ENCODE results near the gene HDHD3.
"Not testable (repeated sequence)": the region's sequence is repeated elsewhere in the genome, so short reads cannot be mapped to it uniquely, and the experiment has no call there.

HDHD3 gene

DNA sequence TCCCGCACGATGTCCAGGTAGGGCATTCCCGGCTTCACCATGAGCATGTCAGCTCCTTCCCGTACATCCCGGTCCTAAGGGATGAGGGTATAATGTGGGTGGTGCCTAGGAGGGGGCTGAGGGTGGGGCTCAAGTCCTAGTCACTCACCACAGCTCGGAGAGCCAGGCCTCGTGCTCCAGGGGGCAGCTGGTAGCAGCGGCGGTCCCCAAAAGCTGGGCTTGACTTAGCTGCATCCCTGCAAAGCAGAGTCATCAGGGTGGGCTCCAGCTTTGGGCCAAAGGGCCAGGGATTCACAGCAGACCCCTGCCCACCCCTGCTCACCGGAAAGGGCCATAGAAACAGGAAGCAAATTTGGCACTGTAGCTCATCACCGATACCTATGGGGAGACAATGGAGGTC is 12.7 kb upstream of the HDHD3 start:
- no peak for DNase-seq (ENCODE audit: low read depth)

DNA sequence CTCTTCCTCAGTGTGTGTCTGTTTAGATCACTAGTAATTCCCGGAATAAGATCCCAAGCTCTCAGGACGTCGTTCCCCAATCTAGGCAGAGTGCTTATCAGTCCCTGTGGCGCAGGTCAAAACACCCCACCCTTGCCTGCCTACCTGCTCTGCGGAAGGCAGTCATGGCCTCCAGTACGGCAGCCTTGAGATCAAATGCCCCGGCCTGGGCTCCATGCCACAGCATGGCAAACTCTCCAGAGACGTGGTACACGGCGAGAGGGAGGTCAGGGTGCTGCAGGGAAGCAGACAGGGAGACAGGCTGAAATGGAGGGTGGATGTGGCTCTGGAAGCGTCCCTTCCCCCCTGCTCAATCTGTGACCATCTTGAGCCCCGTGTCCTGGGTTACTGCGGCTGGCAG is 12.0 kb upstream of the HDHD3 start:
- no peak for DNase-seq (ENCODE audit: low read depth)

DNA sequence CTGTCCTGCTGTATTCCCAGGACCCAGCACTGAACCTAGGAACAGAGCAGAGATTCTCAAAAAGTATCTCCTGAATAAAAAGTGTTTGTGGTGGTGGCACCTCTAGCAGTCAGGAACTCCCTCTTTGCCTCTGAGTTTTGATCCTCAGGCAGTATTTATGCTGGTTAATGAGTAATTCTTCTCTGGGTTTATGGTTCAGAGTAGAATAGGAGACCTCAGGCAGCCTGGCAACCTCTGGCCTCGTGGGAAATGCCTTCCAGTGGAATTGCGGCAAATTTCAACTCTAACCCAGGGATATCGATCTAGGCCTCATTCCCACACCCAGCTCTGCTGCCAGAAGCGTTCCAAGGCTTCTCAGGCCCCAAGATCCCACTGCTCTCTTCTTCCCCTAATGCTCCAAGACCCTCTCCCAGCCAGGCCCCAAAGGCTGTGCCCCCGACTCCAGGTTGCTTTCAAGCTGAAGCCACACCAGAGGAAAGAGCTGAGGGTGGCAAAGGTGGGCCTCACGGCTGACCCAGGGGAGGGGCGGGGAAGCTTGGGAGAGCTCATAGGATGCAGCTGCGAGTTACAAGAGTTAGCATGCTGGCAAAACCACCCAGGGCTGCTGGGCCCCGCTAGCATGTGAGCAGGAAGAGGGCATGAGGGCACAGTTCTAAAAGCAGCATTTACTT is 10.9 kb upstream of the HDHD3 start:
- DNase-seq (ENCODE audit: low read depth) = no peak

DNA sequence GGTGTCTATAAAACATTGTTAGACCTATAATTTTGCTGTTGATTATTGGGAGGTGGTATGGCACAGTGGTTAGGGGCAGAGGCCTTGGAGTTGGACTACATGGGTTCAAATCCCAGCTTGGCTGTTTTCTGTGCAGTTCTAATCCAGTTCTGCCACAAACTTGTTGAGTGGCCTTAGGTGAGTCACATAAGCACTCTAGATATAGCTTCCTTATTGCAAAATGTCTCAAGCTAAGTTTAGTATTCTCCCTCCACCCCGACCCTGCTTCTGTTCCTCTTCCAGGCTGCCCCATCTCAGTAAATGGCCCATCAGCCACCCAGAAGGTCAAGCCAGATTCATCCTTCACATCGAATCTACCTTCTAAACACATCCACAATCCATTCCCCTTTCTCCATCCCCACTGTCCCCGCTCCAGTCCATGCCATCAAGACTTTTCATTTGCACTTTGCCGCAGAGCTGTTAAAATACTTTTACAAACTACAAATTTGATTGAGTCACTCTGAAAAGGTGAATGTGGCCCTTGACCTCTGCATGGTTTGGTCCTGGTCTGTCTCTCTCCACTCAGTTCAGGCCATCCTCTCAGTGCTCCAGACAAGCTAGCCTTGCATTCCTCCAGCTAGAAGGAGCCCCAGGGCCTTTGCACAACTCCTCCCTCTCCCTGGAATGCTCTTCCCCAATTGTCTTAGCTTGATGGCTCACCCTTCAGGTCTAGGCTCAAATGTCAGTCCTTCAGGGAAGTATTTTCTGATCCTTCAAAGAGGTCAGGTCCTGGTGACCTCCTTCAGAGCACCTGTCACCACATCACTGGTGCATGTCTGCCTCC is 10.0 kb upstream of the HDHD3 start:
- DNase-seq (ENCODE audit: low read depth) = no peak

DNA sequence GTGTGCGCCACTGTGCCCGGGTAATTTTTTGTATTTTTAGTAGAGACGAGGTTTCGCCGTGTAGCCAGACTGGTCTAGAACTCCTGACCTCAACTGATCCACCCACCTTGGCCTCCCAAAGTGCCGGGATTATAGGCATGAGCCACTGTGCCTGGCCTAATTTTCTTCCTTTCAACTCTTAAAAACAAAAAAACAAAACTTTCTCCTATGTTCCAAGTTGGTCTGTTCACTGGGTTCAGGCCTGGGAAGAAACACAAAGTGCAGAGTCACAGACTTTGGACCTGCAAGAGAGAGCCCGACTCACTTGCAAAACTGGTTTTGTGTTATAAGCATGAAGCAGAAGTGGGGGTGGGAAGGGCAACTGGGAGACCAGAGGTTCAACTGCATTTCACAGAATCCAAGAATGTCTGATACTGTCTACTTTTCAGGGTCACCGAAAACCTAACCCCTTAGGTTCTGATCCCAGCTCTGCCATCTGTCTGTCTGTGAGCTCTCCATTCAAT is 5.2 kb upstream of the HDHD3 start:
- DNase-seq (ENCODE audit: low read depth) = no peak

DNA sequence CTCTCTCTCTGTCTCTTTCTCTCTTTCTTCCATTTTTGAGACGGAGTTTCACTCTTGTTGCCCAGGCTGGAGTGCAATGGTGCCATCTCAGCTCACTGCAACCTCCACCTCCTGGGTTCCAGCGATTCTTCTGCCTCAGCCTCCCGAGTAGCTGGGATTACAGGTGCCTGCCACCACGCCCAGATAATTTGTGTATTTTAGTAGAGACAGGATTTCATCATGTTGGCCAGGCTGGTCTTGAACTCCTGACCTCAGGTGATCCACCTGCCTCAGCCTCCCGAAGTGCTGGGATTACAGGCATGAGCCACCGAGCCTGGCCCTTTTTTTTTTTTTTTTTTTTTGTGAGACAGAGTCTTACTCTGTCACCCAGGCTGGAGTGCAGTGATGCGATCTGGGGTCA is 4.7 kb upstream of the HDHD3 start:
- not testable (repeated sequence) for DNase-seq (ENCODE audit: low read depth)

DNA sequence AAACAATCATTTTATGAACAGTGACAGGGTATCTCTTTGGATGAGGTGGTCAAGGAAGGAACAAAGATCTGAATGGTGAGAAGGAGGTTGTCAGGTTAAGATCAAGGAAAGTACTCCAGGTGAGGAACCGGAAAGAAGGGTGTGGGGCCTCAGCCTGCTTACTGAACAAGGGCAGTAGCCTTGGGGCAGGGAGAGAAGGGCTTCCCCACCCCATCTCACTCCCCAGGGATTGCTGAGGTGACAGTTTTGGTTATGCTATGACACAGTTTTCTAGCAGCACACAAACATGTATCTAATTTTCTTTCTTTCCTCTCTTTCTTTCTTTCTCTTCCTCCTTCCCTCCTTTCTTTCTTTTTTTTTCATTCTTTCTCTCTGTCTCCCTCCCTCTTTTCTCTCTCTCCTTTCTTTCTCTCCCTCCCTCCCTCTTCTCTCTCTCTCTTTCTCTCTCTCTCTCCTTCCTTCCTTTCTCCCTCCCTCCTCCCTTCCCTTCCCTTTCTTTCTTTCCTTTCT is 4.1 kb upstream of the HDHD3 start:
- no peak for DNase-seq (ENCODE audit: low read depth)

DNA sequence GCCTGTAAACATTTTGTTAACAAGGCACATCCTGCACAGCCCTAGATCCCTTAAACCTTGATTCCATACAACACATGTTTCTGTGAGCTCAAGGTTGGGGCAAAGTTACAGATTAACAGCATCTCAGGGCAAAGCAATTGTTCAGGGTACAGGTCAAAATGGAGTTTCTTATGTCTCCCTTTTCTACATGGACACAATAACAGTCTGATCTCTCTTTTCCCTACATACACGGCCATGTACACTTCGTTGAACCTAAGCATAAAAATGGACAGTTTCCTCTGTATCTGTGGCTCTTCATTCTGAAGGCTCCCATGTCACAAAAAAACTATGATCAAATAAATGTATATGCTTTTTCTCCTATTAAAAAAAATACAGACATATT is 3.0 kb upstream of the HDHD3 start:
- DNase-seq (ENCODE audit: low read depth) = not testable (repeated sequence)

DNA sequence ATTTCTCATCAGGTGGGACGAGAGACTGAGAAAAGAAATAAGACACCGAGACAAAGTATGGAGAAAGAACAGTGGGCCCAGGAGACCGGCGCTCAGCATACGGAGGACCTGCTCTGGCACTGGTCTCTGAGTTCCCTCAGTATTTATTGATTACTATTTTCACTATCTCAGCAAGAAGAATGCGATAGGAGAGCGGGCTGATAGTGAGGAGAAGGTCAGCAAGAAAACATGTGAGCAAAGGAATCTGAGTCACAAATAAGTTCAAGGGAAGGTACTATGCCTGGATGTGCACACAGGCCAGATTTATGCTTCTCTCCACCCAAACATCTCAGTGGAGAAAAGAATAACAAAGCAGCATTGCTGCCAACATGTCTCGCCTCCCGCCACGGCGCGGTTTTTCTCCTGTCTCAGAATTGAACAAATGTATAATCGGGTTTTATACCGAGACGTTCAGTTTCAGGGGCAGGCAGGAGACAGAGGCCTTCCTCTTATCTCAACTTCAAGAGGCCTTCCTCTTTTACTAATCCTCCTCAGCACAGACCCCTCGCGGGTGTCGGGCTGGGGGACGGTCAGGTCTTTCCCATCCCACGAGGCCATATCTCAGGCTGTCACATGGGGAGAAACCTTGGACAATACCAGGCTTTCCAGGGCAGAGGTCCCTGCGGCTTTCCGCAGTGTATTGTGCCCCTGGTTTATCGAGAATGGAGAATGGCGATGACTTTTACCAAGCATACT is 2.5 kb upstream of the HDHD3 start:
- DNase-seq (ENCODE audit: low read depth) = not testable (repeated sequence)

DNA sequence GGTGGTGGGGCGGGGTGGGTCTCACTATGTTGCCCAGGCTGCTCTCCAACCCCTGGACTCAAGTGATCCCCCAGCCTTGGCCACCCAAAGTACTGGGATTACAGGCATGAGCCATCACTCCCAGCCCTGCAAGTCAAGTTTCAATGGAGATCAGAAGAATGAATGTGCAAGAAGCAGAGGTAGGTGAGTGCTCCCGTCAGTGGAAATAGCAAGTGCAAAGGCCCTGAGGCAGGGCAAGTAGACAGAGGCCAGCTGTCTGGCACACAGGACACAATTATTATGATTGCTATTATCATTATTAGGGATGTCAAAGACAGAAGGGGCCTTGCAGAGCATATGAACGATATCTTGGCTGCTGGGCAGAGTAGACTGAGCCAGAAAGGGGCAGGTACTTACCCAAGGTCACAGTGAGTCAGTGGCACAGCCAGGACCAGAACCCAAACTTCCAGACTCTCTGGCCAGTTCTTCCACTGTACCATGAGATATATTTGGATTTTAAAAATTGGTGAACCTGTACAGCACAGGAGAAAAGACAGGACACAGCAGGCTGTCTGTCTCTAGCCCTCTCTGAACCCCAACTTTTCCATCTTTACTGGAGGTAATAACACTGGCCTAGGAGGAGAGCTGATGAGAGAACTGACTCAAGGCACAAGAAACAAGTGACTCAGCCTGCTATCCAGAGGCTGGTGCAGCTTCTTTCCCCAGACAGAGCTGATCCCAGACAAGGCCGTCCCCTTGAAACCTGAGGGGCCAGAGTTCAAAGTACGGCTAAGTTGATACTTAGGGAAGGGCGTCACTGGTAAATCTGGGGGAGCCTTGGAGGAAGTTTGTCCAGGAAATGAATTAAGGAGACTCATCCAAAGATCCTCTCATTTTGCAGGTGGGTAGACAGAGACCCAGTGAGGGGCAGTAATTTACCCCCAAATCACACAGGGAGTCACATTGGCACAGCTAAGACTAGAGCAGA is 1.4 kb downstream of the HDHD3 start:
- no peak for DNase-seq (ENCODE audit: low read depth)

DNA sequence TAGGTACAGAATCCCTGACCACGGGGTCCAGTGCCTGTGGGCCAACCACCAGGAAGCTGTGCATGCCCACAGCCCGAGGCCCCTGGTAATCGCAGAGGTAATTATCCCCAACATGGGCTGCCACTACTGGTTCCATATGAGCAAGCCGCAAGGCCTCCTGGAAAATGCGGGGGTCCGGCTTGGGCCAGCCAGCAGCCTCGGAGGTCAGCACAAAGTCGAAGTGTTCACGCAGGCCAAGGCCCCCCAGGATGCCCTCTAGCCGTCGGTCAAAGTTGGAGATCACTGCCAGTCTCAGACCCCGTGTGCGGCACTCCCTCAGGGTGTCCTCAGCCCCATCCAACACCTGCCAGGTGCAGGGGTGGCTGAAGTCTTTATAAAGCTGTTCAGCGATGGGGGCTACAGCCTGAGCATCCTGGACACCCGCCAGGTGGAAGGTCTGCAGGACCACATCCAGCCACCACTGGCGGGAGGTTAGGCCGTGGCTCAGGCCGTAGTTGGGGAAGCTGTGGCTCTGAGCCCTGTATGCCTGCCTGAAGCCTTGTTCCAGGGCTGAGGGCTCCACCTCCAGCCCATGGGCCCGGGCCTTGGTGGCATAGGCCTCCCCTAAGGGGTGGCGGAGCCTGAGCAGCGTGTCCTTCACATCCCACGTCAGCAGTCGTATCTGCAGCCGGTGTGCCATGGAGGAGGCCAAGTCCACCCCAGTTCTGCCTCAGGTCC is 3.0 kb downstream of the HDHD3 start:
- no peak for DNase-seq (ENCODE audit: low read depth)

DNA sequence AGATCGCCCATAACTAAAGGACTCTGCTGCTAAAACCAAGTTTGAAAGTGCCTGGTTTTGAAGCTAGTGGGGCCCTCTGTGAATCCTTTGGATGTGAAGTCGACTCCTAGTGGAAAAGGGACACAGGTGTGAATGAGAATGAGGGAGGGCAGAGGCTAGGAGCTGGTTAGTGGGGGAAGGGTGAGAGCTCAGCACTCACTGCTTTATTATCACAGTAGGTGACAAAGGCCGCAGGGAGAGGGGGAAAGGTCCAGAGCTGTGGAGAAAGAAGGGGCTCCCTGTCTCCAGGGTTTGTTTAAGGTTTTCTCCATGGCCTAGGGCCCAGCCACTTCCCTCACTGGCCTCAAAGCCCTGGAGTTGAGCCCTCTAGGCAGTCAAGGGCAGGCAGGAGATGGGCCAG is 3.5 kb downstream of the HDHD3 start:
- DNase-seq (ENCODE audit: low read depth) = no peak

DNA sequence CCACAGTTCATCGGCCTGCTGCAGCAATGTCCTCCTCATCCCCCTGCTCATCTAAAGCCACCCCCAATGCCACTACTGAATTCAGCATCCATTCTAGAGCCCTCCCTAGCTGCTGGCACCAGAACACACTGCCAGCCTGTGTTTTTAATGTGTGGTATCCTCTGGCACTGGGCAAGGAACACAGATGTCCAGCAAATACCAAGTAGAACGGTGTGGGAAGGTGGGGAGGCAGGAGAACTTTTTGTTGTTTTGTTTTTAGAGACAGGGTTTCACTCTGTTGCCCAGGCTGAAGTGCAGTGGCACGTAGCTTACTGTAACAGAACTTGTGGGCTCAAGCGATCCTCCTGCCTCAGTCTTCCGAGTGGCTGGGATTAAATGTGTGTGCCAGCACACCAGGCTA is 4.7 kb downstream of the HDHD3 start:
- DNase-seq (ENCODE audit: low read depth) = no peak

DNA sequence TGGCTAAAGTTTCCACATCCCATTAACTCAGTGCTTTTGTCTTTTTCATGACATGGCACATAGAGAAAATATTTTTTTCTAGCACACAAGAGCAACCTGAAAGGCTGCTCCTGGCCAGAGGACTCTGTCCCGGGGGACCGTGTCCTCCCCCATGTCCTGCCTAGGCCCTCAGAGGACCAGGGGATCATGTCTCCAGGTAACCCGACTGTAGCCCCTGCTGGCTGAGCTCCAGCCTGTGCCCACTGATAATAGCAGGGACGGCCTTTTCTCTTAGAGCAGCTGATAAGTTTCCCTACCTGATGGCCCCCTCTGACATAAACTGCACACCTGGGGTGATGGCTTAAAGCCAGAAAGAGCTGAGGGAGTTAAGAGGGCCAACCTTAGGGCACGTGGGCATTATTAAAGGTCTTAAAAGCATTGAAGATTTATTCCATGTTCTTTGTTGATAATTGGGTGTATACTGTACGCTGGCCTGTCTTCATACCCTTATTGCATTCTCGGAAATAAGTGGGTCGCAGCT is 5.9 kb downstream of the HDHD3 start:
- DNase-seq (ENCODE audit: low read depth) = no peak

DNA sequence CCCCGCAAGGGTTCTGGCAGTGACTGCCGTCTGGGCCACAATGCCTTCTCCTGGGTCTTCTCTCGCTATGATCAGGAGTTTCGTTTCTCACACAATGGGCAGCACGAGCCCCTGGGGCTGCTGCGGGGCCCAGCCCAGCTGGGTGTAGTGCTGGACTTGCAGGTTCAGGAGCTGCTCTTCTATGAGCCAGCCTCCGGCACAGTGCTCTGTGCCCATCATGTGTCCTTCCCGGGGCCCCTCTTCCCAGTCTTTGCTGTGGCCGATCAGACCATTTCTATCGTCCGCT is 7.0 kb downstream of the HDHD3 start:
- no peak for DNase-seq (ENCODE audit: low read depth)

DNA sequence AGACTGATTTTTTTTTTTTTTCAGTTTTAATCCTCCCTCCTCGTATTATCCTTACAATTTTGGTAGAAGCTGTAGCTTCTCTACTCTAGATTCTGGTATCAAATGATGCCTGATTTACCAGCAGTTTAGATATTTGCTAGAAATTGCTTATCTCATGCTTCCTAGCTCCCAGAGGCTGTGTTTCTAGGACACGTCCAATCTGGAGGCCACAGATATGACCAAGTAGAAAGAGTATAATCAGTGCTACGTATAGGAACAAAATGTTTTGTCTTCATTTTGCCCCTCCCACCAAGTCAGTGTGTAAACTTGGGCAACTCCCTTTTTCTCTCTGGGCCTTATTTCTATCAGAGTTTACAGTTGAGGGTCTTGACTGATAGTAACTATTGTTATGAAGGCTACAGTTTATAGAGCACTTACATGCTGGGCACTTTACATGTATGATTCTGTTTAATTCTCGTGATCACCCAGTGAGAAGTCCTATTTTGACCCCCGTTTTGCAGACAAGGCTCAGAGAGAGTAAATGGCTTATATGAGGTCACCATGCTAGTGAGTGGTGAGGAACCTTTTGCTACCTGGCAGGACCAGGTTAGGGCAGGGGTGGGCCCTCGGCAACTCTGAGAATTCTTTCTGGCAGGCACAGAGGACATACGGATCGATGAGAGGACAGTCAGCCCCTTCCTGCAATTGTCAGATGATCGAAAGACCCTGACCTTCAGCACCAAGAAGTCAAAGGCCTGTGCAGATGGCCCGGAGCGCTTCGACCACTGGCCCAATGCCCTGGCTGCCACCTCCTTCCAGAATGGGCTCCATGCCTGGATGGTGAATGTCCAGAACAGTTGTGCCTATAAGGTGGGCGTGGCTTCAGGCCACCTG is 7.6 kb downstream of the HDHD3 start:
- no peak for DNase-seq (ENCODE audit: low read depth)

DNA sequence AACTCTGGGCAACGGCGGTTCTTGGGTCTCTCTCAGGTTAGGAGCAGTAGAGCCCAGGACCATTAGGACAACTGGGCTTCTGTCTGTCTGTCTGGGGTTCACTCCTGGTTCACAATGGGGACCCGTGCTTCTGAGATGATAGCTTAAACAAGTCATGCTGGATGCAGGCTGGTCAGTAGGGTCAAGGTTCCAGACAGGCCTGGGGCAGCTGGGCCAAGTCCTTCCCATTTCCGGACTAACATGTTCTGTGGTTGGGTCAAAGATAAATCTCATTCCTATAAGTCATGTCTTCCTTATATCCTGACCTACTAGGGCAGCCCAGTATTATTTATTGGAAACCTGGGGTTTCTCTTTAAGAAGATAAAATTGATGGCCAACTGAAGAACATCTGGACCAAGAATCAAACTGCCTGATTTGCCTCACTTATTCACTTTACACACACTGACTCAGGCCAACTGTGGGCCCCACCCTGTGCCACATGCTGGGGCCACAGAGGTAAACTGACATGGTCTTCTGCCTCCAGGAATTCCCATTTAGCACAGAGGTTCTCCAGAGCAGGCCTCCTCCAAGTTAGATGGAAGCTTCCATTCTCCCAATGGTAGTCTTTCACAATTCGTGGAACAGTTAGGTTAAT is 8.3 kb downstream of the HDHD3 start:
- DNase-seq (ENCODE audit: low read depth) = no peak

DNA sequence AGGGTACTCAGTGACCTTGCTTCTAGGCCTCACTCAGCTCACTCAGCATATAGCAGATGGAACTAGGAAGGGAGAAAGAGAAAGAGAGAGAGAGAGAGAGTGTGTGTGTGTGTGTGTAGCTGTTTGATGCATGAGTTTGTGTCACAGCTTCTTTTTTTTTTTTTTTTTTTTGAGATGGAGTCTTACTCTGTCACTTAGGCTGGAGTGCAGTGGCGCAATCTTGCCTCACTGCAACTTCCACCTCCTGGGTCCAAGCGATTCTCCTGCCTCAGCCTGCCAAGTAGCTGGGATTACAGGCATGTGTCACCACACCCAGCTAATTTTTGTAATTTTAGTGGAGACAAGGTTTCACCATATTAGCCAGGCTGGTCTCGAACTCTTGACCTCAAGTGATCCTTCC is 11.1 kb downstream of the HDHD3 start:
- not testable (repeated sequence) for DNase-seq (ENCODE audit: low read depth)

DNA sequence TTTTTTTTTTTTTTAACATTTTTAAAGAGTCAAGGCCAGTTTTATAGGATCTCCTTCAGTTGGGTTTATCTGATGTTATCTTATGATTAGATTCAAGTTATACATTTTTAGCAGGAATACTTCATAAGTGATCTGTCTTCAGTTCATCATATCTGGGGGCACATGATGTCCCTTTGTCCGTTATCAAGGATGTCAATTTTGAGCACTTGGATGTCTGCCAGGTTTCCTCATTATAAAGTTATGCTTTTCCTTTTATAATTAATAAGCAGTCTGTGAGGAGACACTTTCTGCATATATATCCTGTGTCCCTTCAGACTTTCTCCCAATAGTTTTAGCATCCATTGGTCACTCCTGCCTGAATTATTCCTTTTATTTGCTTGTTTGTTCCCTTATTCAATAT is 11.8 kb downstream of the HDHD3 start:
- no peak for DNase-seq (ENCODE audit: low read depth)
